Caco-2 (cell line): ENCODE results near the gene ATXN10. TPM values are rescaled to one million over a fixed set of nuclear protein-coding genes. Genes with fewer than 3 reads are reported as not detected.

ENCODE experiments used
- BruUV-seq: library from RNA; stranded (reverse); fragments of 400-500 nt; replicated peaks from 2 replicates; lab custom pipeline; 2021; lab: Mats Ljungman, UMichigan
- CTCF ChIA-PET: fragments of 300-600 bp; sonication (Branson Sonifier 250); formaldehyde crosslinking; loops from one replicate; lab custom pipeline; 2022; ENCODE audit warnings: antibody characterized with exemption; lab: Charles Lee
- POLR2A ChIA-PET: fragments of 300-600 bp; sonication (Branson Sonifier 250); formaldehyde crosslinking; loops from one replicate; lab custom pipeline; 2022; ENCODE audit warnings: antibody characterized with exemption; lab: Charles Lee
- DNase-seq, 2 experiments: peaks; one replicate each; pipeline versions ENCODE4 v3.0.0 to v3.0.0-alpha.2; 2020 to 2022
- H3K27me3 ChIP-seq: replicated peaks from 2 replicates; pipeline ENCODE4 v1.6.0; 2011; ENCODE audit warnings: low read length; ENCODE audit not compliant: control insufficient read depth, insufficient read depth
- H3K36me3 ChIP-seq: 2 replicates; pipeline ENCODE4 v1.5.1; 2011; ENCODE audit warnings: low read length; ENCODE audit not compliant: control insufficient read depth, insufficient read depth
- H3K4me1 ChIP-seq: fragments of 250-450 bp; sonication (Bioruptor Pico); 2 replicates; pipeline ENCODE4 v1.5.1; 2020; ENCODE audit warnings: mild to moderate bottlenecking
- H3K4me3 ChIP-seq: 2 replicates; pipeline ENCODE4 v1.5.1; 2011; ENCODE audit warnings: low read depth, mild to moderate bottlenecking, control low read depth, low read length
- H3K9me3 ChIP-seq: fragments of 250-450 bp; sonication (Bioruptor Pico); 2 replicates; pipeline ENCODE4 v1.5.1; 2020; ENCODE audit warnings: mild to moderate bottlenecking, moderate library complexity
- H3K27ac Mint-ChIP-seq: one replicate; pipeline ENCODE4 v1.8.0; 2022; ENCODE audit warnings: mixed read lengths; ENCODE audit not compliant: unreplicated experiment
- H3K27me3 Mint-ChIP-seq: one replicate; pipeline ENCODE4 v1.8.0; 2022; ENCODE audit warnings: mixed read lengths; ENCODE audit not compliant: insufficient read depth, unreplicated experiment
- H3K36me3 Mint-ChIP-seq: one replicate; pipeline ENCODE4 v1.8.0; 2022; ENCODE audit warnings: mild to moderate bottlenecking, mixed read lengths; ENCODE audit not compliant: insufficient read depth, unreplicated experiment
- H3K4me1 Mint-ChIP-seq: one replicate; pipeline ENCODE4 v1.8.0; 2022; ENCODE audit warnings: low read depth, mixed read lengths; ENCODE audit not compliant: unreplicated experiment
- H3K4me3 Mint-ChIP-seq: one replicate; pipeline ENCODE4 v1.8.0; 2022; ENCODE audit warnings: mild to moderate bottlenecking, moderate library complexity, mixed read lengths; ENCODE audit not compliant: unreplicated experiment
- H3K9me3 Mint-ChIP-seq: one replicate; pipeline ENCODE4 v1.8.0; 2022; ENCODE audit warnings: mixed read lengths; ENCODE audit not compliant: unreplicated experiment
- intact Hi-C: fragments of 100-400 bp; cut with micrococcal nuclease; formaldehyde crosslinking; loops from one replicate; pipeline ENCODE4 v1.10.0; 2022; ENCODE audit not compliant: unreplicated experiment
- total RNA-seq: library from RNA; stranded (reverse); gene quantifications from 2 replicates; pipeline ENCODE4 v1.2.3, GENCODE V29; 2022
- TF ChIP-seq, protein P1 (sequence below), 2 experiments: fragments of 200-600 bp in 1 of 2; IDR thresholded peaks; 1 replicate in 1 of 2; 2 replicates in 1 of 2; pipeline versions ENCODE4 v1.5.1 to v1.8.0; 2011 to 2022; ENCODE audit warnings: antibody characterized with exemption in 1 of 2, control low read depth in 1 of 2, inconsistent platforms in 1 of 2, low read depth in 1 of 2, low read length in 1 of 2, mild to moderate bottlenecking in 1 of 2, moderate library complexity in 1 of 2; ENCODE audit not compliant: insufficient read depth in 1 of 2, severe bottlenecking in 1 of 2, unreplicated experiment in 1 of 2

Gene ATXN10
- total RNA-seq, 1 experiment from 2014 or later = 155 TPM

DNA sequence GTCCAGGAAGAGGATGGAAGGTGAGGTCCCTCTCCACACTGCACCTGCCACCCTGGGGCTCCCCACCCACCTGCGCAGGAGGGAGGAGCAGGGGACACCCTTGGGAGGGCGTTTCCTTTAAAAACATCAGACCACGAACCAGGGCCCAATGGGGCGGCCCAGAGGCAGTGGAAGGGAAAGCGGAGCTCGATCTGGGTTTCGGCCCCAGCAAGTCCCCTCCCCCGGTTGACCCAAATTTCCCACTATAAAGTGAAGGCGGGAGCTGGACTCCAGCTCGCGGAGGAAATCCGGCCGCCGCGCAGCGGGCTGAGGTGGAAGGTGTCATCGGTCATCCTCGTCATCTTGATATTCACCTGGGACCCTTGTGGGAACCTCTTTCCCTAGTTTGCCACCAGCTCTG, 206.0 kb downstream of the ATXN10 start:
- peaks cover 11% of the 10 kb centered on the region for H3K9me3 ChIP-seq
- Mint-ChIP-seq H3K4me3 (no peak overlapping the region), H3K27me3 (peaks cover 8% of the 10 kb centered on the region), H3K9me3 (peaks cover 9% of the 10 kb centered on the region), H3K4me1 (no peaks in the 10 kb centered on the region), H3K27ac (no peak overlapping the region), H3K36me3 (peaks cover 5% of the 10 kb centered on the region)
- TF ChIP-seq, protein P1, sequence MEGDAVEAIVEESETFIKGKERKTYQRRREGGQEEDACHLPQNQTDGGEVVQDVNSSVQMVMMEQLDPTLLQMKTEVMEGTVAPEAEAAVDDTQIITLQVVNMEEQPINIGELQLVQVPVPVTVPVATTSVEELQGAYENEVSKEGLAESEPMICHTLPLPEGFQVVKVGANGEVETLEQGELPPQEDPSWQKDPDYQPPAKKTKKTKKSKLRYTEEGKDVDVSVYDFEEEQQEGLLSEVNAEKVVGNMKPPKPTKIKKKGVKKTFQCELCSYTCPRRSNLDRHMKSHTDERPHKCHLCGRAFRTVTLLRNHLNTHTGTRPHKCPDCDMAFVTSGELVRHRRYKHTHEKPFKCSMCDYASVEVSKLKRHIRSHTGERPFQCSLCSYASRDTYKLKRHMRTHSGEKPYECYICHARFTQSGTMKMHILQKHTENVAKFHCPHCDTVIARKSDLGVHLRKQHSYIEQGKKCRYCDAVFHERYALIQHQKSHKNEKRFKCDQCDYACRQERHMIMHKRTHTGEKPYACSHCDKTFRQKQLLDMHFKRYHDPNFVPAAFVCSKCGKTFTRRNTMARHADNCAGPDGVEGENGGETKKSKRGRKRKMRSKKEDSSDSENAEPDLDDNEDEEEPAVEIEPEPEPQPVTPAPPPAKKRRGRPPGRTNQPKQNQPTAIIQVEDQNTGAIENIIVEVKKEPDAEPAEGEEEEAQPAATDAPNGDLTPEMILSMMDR (IDR thresholded peaks at IDR 0.05; ENCODE audit: insufficient read depth in 1 of 2, low read depth in 1 of 2, low read length in 1 of 2, severe bottlenecking in 1 of 2, unreplicated experiment in 1 of 2) = no peak
- CTCF ChIA-PET = no interaction called here
- no peaks in the 10 kb centered on the region for H3K4me1 ChIP-seq
- H3K4me3 ChIP-seq = no peak overlapping the region
- no TSS peak for BruUV-seq
- no peaks in the 10 kb centered on the region for H3K36me3 ChIP-seq
- intact Hi-C loops = no loop called here
- no peaks in the 10 kb centered on the region for H3K27me3 ChIP-seq
- POLR2A ChIA-PET = no interaction called here
- DNase-seq = peak in 1 of 2 experiments; percentile 26

DNA sequence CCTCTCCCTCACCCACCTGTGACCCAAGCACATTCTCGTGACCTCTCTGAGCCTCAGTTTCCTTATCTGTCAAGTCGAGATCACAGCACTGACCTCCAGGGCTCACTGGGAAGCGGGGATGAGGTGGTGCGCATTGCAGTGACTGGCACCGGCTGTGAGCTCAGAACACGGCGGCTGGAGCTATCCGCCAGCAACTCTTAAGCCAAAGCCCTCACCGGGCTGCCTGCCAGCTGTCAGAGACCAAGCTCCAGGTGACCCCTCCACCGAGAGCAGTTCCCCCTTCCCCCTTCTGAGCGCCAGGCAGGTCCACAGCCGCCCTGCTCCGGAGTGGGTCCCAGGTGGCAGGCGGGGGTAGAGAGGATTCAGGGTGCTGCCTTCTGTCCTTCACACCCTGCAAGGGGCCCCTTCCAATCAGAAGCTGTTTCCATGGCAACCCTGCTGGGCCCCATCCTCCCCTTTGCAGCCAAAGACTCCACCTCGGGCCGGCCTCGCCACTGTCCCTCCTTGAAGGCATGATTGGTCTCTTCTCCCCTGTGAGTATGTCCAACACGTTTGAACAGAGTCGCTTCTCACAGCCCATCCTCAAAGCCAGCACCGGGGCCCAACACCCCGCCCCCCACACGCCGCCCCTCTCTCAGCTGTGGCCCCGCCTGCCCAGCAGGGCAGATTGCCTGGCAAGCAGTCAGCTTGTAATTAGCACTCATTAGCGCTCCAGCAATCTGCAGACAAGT, 206.6 kb downstream of the ATXN10 start:
- H3K27me3 ChIP-seq = no peaks in the 10 kb centered on the region
- H3K9me3 ChIP-seq = peaks cover 5% of the 10 kb centered on the region
- peaks cover 3% of the 10 kb centered on the region for H3K27me3 Mint-ChIP-seq
- POLR2A ChIA-PET = no interaction called here
- CTCF ChIA-PET = no interaction called here
- H3K4me3 Mint-ChIP-seq = no peak overlapping the region
- intact Hi-C loops = no loop called here
- H3K36me3 Mint-ChIP-seq = peaks cover 5% of the 10 kb centered on the region
- H3K9me3 Mint-ChIP-seq = peaks cover 3% of the 10 kb centered on the region
- no peaks in the 10 kb centered on the region for H3K4me1 Mint-ChIP-seq
- H3K4me3 ChIP-seq = no peak overlapping the region
- DNase-seq = peak in 1 of 2 experiments; percentile 28
- TF ChIP-seq, protein P1 (IDR thresholded peaks at IDR 0.05; ENCODE audit: insufficient read depth in 1 of 2, low read depth in 1 of 2, low read length in 1 of 2, severe bottlenecking in 1 of 2, unreplicated experiment in 1 of 2) = no peak
- BruUV-seq = no TSS peak
- no peaks in the 10 kb centered on the region for H3K36me3 ChIP-seq
- H3K27ac Mint-ChIP-seq = no peak overlapping the region
- no peaks in the 10 kb centered on the region for H3K4me1 ChIP-seq

DNA sequence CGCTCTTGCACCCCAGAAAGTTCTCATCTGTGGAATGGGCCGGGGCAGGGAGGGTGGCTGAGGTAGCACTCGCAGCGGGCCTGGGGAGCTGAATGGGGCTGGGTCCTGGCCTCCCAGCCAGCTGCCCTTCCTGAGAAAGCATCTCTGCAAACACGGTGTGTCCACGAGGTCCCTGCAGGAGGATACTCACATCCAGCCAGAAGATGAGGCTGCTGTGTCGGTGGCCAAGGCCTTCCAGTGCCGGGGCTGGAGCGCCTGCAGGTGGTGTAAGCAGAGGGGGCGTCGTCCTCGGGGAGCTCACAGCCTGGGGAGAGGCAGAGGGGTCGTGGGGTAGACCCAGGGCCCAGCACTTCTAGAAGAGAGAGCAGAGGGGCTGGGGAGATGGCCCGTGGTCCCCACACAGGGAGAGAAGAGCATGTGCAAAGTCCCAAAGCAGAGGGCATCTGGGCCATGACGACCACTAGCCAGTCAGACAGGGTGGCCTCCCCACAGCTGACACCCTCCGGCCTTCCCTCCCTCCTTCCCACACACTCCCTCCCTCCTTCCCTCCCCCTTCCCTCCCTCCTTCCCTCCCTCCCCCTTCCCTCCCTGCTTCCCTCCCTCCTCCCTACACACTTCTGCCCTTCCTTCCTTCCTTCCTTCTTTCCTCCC, 207.4 kb downstream of the ATXN10 start:
- no peak overlapping the region for H3K4me3 Mint-ChIP-seq
- BruUV-seq = no TSS peak
- TF ChIP-seq, protein P1 (IDR thresholded peaks at IDR 0.05; ENCODE audit: insufficient read depth in 1 of 2, low read depth in 1 of 2, low read length in 1 of 2, severe bottlenecking in 1 of 2, unreplicated experiment in 1 of 2) = no peak

More for the DNA sequence above, 207.4 kb downstream of the ATXN10 start:
- Mint-ChIP-seq H3K27ac (no peak overlapping the region), H3K9me3 (no peaks in the 10 kb centered on the region), H3K4me1 (no peaks in the 10 kb centered on the region), H3K36me3 (peaks cover 5% of the 10 kb centered on the region), H3K27me3 (peaks cover 3% of the 10 kb centered on the region)
- intact Hi-C loops = no loop called here
- peak in 1 of 2 experiments; percentile 30 for DNase-seq
- POLR2A ChIA-PET = no interaction called here
- Histone ChIP-seq H3K4me3 (no peak overlapping the region), H3K4me1 (no peaks in the 10 kb centered on the region), H3K36me3 (no peaks in the 10 kb centered on the region), H3K9me3 (no peaks in the 10 kb centered on the region), H3K27me3 (no peaks in the 10 kb centered on the region)
- CTCF ChIA-PET = no interaction called here
